HL-60/S4 (cell line): ENCODE data around the gene MTCH1.

Experiments
- in situ Hi-C: fragments of 300-500 bp; cut with MboI; formaldehyde crosslinking; loops from 2 replicates; pipeline ENCODE4 v1.14.3; 2022; ENCODE audit warnings: low sequenced_read_pairs

Gene MTCH1

DNA sequence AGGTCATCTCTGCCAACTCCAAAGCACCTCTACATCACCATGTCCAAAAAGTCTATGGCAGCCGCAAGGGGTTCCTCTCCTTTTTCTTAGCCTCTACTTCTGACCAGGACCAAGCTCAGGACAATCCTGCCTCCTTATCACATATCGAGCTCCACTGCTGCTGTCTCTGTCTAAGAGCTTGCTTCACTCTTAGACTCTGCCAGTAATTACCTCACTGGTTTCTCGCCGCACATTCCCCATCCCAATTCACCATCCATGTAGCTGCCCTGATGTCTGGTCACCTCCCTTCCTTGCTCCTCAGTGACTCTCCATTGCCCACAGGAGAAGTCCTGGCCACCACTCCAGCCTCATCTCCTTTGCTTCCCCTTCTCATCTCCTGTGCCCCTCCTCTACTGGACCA is 55.5 kb downstream of the MTCH1 start:
- in situ Hi-C loops = no loop called here

DNA sequence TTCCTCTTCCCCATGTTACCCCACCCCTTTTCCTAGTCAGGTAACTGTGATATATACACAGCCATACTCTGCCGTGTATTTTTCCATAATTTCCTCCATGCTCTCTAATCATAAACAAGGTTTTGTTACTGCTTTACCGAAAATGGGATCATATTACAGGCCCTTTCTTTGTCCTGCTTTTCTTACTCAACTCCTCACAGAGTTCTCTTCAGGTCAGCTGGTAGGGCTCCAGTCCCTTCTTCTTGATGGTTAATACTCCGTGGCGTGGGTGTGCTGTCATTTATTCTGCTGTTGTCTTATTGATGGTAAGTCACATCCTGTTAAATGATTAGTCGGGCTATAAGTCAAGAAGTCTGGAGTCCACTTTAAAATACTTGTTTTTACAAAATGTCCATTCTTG is 56.4 kb downstream of the MTCH1 start:
- in situ Hi-C loops = no loop called here

DNA sequence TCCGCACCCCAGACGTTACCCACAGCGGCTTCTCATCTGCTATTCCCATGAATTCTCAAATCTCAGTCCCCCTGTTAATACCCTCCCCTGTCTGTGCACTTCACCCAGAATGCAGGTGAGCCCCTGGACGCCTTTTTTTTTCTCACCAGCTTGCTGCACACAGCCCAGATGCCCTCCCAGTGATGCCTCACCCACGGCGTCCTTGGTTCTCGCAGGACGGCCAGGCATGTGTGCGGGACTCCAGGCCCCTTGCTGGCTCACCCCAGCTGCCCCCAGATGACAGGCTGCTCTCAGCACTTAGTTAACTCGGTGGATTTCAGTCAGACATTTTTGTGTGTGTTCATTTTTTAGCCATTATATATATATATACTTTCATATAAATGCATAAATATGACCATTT is 56.8 kb downstream of the MTCH1 start:
- in situ Hi-C loops = no loop called here

DNA sequence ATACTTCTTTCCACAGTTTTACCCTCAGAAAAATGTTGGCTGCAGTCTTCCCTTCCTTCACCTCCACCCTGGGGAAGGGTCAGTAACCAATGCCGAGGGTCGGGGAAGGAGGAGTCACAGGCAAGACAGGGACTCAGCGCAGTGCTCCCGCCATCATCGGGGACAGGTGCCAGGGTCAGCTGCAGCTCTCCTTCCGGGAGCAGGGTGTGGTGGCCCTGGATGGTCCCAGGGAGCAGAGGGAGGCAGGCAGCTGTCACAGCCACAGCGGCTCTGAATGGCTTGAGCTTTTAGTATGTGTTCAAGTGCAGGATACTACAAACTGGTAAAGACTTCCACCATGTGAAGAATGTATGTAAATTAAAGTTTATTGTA is 57.5 kb downstream of the MTCH1 start:
- in situ Hi-C loops = no loop called here

DNA sequence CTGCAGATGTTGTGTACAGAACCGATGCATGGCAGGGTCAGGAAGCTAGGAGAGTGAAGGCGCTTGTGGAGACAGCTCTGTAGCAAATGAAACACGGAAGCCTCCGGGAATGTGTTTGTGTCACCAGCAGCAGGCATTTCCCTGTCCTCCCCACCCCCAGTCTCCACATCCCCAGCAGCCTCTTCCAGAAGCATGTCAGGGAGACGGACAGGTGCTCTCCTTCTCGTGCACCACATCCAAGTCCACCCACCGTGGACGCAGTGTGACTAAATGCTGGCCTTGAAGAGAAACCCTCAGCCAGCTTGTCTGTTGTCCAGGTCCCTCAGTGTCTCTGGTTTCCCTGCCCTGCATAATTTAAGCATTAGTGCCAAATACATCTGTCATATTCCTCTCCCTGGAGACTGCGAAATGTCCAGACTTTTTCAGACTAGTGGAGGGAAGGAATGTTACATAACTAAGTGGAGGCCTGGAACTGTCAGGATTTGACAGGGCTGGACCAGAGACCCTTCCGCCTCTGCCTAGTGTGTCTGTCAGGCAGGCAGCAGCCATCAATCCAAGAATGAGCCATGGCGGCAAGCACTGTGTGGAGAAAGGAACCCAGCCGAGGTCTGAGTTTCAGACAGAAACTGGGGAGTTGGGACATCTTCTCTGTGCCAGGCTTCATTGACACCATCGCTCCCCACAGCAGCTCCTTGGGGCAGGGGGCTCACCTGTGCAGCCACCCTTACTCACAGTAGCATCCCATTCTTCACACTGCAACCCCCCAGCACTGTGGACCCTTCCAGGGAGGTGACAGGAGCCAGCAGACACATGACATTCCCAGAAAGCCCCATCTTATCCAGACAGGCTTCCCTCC is 58.1 kb downstream of the MTCH1 start:
- in situ Hi-C loops = no loop called here

DNA sequence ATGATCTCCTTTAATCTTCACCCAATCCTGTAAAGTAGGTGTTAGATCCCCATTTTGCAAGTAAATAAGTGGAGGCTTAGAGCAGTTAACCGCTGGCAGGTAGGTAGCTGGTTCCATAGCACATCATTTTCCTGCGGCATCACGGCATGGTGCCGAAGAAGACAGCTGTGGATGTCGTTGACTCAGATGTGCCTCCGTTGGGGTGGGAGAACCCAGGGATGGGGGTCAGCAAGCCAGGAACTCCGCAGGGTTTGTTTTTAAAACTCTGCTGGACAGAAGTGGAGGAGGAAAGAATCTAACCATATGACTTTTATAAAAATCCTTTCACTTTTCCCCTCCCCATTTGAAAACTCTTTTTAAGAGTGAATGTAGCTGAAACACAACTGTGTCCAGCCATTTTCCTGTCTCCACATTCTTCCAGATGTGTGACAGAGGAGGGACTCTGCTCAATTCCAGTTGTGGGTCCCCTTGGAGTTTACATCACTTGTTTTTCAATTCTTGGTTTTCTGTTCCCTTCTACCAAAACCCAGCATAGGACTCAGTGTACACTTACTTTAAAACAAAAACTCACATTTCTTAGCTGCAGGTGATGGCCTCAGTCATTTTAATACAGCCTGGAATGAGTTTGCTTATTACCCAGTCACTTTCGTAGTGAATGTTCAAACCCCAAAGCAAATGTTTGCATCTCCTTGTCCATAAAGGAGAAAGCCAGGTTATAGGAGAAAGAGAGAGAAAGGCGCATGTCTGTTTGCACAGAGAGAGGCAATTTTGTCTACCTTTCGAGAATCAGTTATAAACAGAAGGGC is 59.1 kb downstream of the MTCH1 start:
- in situ Hi-C loops = no loop called here

DNA sequence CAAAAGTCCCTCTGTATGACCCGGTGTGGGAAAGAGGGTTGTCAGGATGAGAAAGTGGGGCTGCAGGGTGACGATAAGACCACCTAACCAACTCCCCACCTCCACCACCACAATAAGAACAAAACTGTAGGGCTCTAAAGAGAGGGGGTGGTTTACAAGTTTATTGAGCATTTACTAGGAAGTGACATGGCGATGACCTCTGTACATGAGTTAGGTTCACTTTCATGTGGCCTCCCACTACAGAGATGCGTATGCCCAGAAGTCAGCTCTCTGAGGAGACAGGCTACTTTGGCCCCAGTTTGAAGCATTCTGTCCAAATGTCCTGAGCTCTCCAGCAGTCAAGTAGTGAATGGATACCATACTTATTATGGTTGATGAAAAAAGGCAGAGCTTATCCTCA is 60.2 kb downstream of the MTCH1 start:
- in situ Hi-C loops = no loop called here

DNA sequence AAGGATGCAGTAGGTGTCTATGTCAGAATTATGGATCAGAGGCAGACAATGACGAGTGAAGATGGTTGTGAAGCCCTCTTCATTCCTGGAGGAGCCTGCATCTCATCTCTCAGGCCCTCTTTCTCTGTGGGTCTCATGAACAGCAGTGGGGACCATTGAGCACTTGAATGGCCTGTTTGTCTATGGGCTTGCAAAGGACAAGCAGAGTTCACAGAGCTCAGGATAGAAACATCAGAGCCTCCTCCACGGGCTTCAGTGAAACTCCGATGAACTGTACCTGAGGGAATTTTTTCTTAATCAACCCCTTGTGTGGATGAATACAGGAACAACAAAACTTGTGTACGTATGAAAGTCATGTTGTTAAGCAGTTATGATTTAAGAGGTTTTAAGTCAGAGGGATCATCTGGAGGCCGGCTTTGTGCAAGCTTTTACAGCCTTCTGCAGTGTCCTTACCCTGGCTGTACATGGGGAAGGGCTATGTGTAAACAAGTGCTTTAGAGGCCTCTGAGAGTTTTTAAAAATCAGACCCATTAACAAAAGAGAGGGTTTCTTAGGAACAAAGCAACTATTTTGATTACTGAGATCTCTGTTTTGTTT is 61.1 kb downstream of the MTCH1 start:
- in situ Hi-C loops = no loop called here

DNA sequence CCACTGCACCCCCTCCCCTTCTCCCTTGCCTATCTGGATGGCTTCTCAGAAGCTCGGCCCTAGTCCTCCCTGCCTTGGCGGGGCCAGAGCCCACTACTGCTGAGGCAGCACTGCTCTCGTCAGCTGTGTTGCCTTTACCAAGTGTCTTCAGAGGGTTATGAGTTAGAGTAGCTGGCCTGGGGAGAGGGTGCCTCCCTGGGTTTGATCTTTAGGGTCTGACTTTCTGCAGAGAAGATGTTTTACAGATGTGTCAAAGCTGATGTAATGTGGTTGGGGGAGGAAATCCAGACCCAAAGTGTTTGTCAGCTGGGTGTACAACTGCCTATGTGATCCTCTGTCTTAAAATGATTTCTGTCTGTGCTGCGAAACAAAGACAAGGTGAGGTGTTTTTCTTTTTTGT is 61.9 kb downstream of the MTCH1 start:
- in situ Hi-C loops = no loop called here

DNA sequence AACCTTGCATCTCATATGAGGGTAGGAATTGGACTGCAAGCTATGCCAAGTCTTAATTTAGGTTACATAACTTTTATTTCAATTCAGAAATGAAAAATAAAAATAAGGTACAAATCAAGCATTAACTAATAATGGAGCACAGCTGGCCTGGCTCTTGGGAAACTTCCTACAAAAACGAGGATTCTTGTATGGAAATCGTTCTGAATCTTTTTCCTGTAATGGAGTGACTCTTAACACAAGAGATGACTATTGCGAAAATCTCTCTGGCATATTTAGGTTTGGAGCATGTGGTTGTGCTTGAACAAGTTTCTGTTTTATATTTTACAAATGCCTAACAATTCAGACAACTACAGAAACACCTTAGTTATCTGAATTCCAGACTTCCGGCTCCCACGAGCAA is 65.5 kb downstream of the MTCH1 start:
- in situ Hi-C loops = no loop called here

DNA sequence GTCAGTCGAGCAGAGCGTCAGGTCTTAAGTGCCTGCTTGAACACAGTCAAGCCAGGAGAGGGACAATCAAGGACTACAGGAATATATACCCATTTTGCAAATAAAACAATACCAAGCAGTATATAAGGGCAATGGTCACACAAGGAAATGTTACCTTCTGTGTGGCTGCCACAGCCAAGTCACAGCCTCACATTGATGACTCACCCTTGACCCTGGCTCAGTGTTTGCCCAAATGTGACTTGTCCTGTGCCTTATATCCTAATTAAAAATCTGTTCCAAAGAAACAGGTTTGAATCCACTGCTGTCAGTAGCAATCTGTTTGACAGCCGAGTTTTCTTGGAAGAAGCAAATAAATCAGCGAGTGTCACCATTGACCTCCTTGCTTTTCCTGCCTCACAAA is 65.9 kb downstream of the MTCH1 start:
- in situ Hi-C loops = no loop called here
